Retinal pigment epithelial cell (primary cell): Measurements from ENCODE around the gene OR10T2.
"Not testable (repeated sequence)": the region's sequence is repeated elsewhere in the genome, so short reads cannot be mapped to it uniquely, and the experiment has no call there.

Source experiments
- DNase-seq: peaks from one replicate; pipeline ENCODE4 v3.0.0-alpha.2; 2010; ENCODE audit warnings: low read depth
- H3K4me3 ChIP-seq: 2 replicates; pipeline ENCODE4 v1.5.1; 2011; ENCODE audit warnings: mild to moderate bottlenecking, low read length, control low read depth, moderate library complexity
- CTCF ChIP-seq: conservative IDR thresholded peaks from 2 replicates; pipeline ENCODE4 v1.5.1; 2011; ENCODE audit warnings: low read depth, low read length, control low read depth, inconsistent platforms

Gene OR10T2

GRCh38 chr1:158398818-158399514 is at the start of gene OR10T2:
TSS of gene OR10T2 (minus strand) at chr1:158399466. CDS start at chr1:158399466, 0 bp downstream.
- DNase-seq: no peak
- no peak for TF ChIP-seq CTCF
- H3K4me3 ChIP-seq: no peak within 1 kb of the TSS

- TF ChIP-seq CTCF: no peak
- no peak for DNase-seq
- no peak overlapping the region for H3K4me3 ChIP-seq
These were observed 46.1 kb upstream of the OR10T2 start for GRCh38 chr1:158445376-158445775.

- no peak for DNase-seq
- TF ChIP-seq CTCF: no peak
These were observed 35.5 kb upstream of the OR10T2 start for GRCh38 chr1:158434741-158435140.

GRCh38 chr1:158430163-158430562 is 30.9 kb upstream of the OR10T2 start:
- H3K4me3 ChIP-seq, DNase-seq: not testable (repeated sequence)

More at GRCh38 chr1:158434741-158435140, 35.5 kb upstream of the OR10T2 start:
- no peak overlapping the region for H3K4me3 ChIP-seq

GRCh38 chr1:158426137-158426536 is 26.9 kb upstream of the OR10T2 start, which contains the start of gene OR10K2:
TSS of gene OR10K2 (minus strand) at chr1:158426237. CDS start at chr1:158420866, 5,371 bp downstream.
- DNase-seq: no peak
- no peak for TF ChIP-seq CTCF
- H3K4me3 ChIP-seq: no peak within 1 kb of the TSS

- TF ChIP-seq CTCF: no peak
- DNase-seq: no peak
- no peak overlapping the region for H3K4me3 ChIP-seq
These were observed 25.8 kb upstream of the OR10T2 start for GRCh38 chr1:158425027-158425426.

- DNase-seq: no peak
- TF ChIP-seq CTCF: no peak
- no peak overlapping the region for H3K4me3 ChIP-seq
These were observed 22.9 kb upstream of the OR10T2 start for GRCh38 chr1:158422212-158422611.
